Astrocyte (in vitro differentiated cells and primary cell): ENCODE results near the gene KLHL10. TPM values are rescaled to one million over a fixed set of nuclear protein-coding genes. Genes with fewer than 3 reads are reported as not detected.

ENCODE experiments used
- DNase-seq: peaks from one replicate; pipeline ENCODE4 v3.0.0-alpha.2; 2010; ENCODE audit warnings: low read depth
- FAIRE-seq: peaks from 2 replicates; lab custom pipeline; 2011; peaks lifted over from hg19 to GRCh38; lab: Jason Lieb, UNC
- H2AFZ ChIP-seq: 2 replicates; pipeline ENCODE4 v1.6.0; 2012; ENCODE audit warnings: low read depth, low read length, inconsistent platforms
- H3K27ac ChIP-seq: 2 replicates; pipeline ENCODE4 v1.5.1; 2011; ENCODE audit warnings: low read depth, low read length, inconsistent platforms
- H3K27me3 ChIP-seq: 2 replicates; pipeline ENCODE4 v1.6.0; 2011; ENCODE audit warnings: low read length, inconsistent platforms; ENCODE audit not compliant: insufficient read depth
- H3K36me3 ChIP-seq: 2 replicates; pipeline ENCODE4 v1.5.1; 2011; ENCODE audit warnings: low read length, inconsistent platforms; ENCODE audit not compliant: insufficient read depth
- H3K4me1 ChIP-seq: 2 replicates; pipeline ENCODE4 v1.5.1; 2011; ENCODE audit warnings: low read length, inconsistent platforms; ENCODE audit not compliant: insufficient read depth
- H3K4me2 ChIP-seq: 2 replicates; pipeline ENCODE4 v1.6.0; 2012; ENCODE audit warnings: low read length, inconsistent platforms
- H3K4me3 ChIP-seq: 2 replicates; pipeline ENCODE4 v1.5.1; 2011; ENCODE audit warnings: low read depth, mild to moderate bottlenecking, low read length, inconsistent platforms; ENCODE audit not compliant: insufficient read depth
- H3K79me2 ChIP-seq: 2 replicates; pipeline ENCODE4 v1.6.0; 2012; ENCODE audit warnings: mild to moderate bottlenecking, low read length, inconsistent platforms; ENCODE audit not compliant: insufficient read depth
- H3K9ac ChIP-seq: 2 replicates; pipeline ENCODE4 v1.6.0; 2012; ENCODE audit warnings: mild to moderate bottlenecking, low read length, inconsistent platforms
- H3K9me3 ChIP-seq: 2 replicates; pipeline ENCODE4 v1.5.1; 2012; ENCODE audit warnings: low read depth, mild to moderate bottlenecking, low read length, inconsistent platforms; ENCODE audit not compliant: insufficient read depth
- H4K20me1 ChIP-seq: 2 replicates; pipeline ENCODE4 v1.6.0; 2012; ENCODE audit warnings: low read length, inconsistent platforms; ENCODE audit not compliant: insufficient read depth
- H3K27ac Mint-ChIP-seq: one replicate; pipeline ENCODE4 v1.8.0; 2021; ENCODE audit warnings: mild to moderate bottlenecking, mixed read lengths; ENCODE audit not compliant: unreplicated experiment
- H3K27me3 Mint-ChIP-seq: one replicate; pipeline ENCODE4 v1.8.0; 2021; ENCODE audit warnings: low read depth, mixed read lengths; ENCODE audit not compliant: unreplicated experiment
- H3K36me3 Mint-ChIP-seq: one replicate; pipeline ENCODE4 v1.8.0; 2021; ENCODE audit warnings: low read depth, mixed read lengths; ENCODE audit not compliant: unreplicated experiment
- H3K4me1 Mint-ChIP-seq: one replicate; pipeline ENCODE4 v1.8.0; 2021; ENCODE audit warnings: low read depth, mixed read lengths; ENCODE audit not compliant: unreplicated experiment
- H3K4me3 Mint-ChIP-seq: one replicate; pipeline ENCODE4 v1.8.0; 2021; ENCODE audit warnings: mild to moderate bottlenecking, moderate library complexity, mixed read lengths; ENCODE audit not compliant: unreplicated experiment
- H3K9me3 Mint-ChIP-seq: one replicate; pipeline ENCODE4 v1.8.0; 2021; ENCODE audit warnings: mild to moderate bottlenecking, mixed read lengths; ENCODE audit not compliant: unreplicated experiment
- EZH2 ChIP-seq: IDR thresholded peaks from 2 replicates; pipeline ENCODE4 v1.6.1; 2012; ENCODE audit warnings: mild to moderate bottlenecking, low read length, inconsistent platforms; ENCODE audit not compliant: insufficient read depth
- total RNA-seq: library from RNA; stranded (reverse); gene quantifications from 2 replicates; pipeline ENCODE4 v1.2.1, GENCODE V29; 2021
- TF ChIP-seq, protein P1 (sequence below): IDR thresholded peaks from 2 replicates; pipeline ENCODE4 v1.5.1; 2011; ENCODE audit warnings: low read depth, mild to moderate bottlenecking, inconsistent platforms, low read length, moderate library complexity; ENCODE audit not compliant: insufficient read depth

KLHL10 gene
- total RNA-seq, 1 donor from 2014 or later: not detected

DNA sequence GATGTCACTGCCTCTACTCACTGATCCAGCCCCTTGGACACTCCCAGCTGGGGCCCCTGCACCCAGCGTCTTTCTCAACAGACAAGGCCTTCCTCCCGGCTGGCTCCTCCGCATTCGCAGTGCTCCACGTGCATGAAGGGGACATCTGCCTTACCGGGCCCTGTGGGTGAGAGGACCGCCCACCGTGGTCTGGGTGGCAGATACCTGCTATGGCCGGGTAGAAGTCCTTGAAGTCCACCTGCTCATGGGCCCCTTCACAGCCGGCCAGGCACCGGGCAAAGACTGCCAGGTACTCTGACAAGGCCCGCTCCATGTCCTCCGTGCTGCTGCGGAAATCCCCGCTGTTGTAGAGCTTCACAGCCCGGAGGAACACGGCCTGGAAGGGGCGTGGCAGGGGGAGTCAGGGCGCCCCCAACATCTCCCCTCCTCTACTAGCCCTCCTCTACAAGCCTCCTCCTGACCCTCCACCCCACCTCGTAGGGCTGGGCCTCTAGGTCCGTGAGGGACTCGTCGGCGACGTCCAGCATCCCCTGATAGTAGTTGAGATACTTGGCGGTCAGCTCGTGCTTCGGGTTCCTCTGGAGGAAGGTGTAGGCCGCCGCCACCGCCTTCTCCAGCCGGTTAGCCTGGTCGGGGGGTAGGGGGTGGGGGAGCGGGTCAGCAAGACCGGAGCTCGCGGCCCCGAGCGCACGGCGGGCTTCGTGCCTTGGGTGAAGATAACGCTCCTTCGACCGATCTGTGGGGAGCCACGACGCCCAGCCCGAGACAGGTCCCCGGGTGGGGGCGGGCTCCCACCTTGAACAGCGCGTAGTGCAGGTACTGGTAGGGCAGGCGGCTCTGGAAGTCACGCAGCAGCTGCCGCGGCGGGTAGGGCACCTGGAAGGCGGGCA, 26.7 kb upstream of the KLHL10 start:
- Histone ChIP-seq H4K20me1 (peaks cover 64% of the 10 kb centered on the region), H3K27ac (no peak overlapping the region), H3K4me1 (peaks cover 32% of the 10 kb centered on the region), H3K79me2 (peaks cover 64% of the 10 kb centered on the region), H3K9me3 (no peaks in the 10 kb centered on the region), H3K9ac (peak overlapping the region; percentile 96), H3K36me3 (peaks cover 10% of the 10 kb centered on the region), H3K4me3 (peak overlapping the region; percentile 93), H3K27me3 (no peaks in the 10 kb centered on the region), H3K4me2 (peak overlapping the region; percentile 96), H2AFZ (peak overlapping the region; percentile 97)
- no peak for DNase-seq
- TF ChIP-seq, protein P1, sequence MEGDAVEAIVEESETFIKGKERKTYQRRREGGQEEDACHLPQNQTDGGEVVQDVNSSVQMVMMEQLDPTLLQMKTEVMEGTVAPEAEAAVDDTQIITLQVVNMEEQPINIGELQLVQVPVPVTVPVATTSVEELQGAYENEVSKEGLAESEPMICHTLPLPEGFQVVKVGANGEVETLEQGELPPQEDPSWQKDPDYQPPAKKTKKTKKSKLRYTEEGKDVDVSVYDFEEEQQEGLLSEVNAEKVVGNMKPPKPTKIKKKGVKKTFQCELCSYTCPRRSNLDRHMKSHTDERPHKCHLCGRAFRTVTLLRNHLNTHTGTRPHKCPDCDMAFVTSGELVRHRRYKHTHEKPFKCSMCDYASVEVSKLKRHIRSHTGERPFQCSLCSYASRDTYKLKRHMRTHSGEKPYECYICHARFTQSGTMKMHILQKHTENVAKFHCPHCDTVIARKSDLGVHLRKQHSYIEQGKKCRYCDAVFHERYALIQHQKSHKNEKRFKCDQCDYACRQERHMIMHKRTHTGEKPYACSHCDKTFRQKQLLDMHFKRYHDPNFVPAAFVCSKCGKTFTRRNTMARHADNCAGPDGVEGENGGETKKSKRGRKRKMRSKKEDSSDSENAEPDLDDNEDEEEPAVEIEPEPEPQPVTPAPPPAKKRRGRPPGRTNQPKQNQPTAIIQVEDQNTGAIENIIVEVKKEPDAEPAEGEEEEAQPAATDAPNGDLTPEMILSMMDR: no peak
- TF ChIP-seq EZH2: no peak
- Mint-ChIP-seq H3K9me3 (no peaks in the 10 kb centered on the region), H3K4me3 (peak overlapping the region; percentile 92), H3K36me3 (peaks cover 15% of the 10 kb centered on the region), H3K27ac (no peak overlapping the region), H3K4me1 (peaks cover 16% of the 10 kb centered on the region), H3K27me3 (no peaks in the 10 kb centered on the region)
- FAIRE-seq: no peak

DNA sequence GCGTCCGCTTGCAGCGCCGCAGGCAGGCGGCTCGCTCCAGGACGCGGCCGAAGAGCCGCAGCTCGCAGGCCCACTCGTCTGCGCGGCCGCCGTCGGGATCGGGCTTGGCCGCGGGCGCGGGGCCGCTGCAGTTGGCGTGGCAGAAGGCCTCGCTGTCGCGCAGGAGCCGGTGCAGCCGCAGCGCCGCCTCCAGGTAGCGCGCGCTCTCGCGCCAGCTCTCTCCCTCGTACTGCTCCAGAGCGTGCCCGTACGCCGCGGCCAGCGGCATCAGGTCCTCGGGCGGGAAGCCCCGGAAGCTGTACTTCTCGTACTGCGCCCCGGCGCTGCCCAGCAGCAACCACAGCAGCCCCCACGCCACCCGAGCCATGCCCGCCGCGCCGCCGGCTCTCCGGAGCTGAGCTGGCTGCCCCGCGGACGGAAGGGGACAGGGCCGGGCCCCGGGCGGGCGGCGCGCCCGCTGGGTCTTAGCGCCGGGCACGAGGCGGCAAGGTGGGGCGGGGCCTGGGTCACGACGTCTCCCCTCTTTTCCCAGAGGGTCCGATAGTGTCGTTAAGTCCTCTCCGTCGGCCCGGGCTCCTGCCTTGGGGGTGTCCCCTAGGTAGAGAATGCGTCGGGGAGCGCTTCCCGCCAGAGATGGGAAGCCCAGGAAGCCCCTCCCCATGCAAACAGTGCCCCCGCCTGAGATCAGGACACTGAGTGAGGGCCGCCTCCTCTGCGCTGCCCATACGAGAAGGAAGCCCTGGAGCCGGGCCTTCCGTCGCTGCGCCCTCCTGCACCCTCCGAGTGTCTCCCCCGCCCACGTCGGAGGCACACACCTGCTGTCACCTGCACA, 25.9 kb upstream of the KLHL10 start, which contains the start of gene P3H4:
TSS of gene P3H4 (minus strand) at position 401 of the 832 bp plus-strand sequence. CDS start at position 367, 34 bp downstream.
- DNase-seq (peak; percentile 70), FAIRE-seq (no peak)
- Mint-ChIP-seq H3K27me3 (no peaks in the 10 kb centered on the region), H3K27ac (peak within 1 kb of the TSS; percentile 96), H3K9me3 (no peaks in the 10 kb centered on the region), H3K4me3 (peak within 1 kb of the TSS; percentile 98), H3K4me1 (peaks cover 19% of the 10 kb centered on the region), H3K36me3 (peaks cover 12% of the 10 kb centered on the region)
- peaks cover 9% of the 10 kb centered on the region for H3K36me3 ChIP-seq
- peak within 1 kb of the TSS; percentile 93 for H3K4me3 ChIP-seq
- H4K20me1 ChIP-seq: peaks cover 65% of the 10 kb centered on the region
- H3K27ac ChIP-seq: peak within 1 kb of the TSS; percentile 76
- TF ChIP-seq EZH2: no peak
- TF ChIP-seq, protein P1: no peak
- no peaks in the 10 kb centered on the region for H3K27me3 ChIP-seq
- peak within 1 kb of the TSS; percentile 96 for H3K4me2 ChIP-seq
- H2AFZ ChIP-seq: peak within 1 kb of the TSS; percentile 97
- H3K79me2 ChIP-seq: peaks cover 73% of the 10 kb centered on the region
- peaks cover 33% of the 10 kb centered on the region for H3K4me1 ChIP-seq
- peak within 1 kb of the TSS; percentile 96 for H3K9ac ChIP-seq
- no peaks in the 10 kb centered on the region for H3K9me3 ChIP-seq
